Activated CD4-positive, alpha-beta T cell treated with anti-CD3 and anti-CD28 coated beads, Interleukin-2, amount 50 U/mL, for 1 hour (primary cell): Measurements from ENCODE around the gene NTN4.
"Not testable (repeated sequence)": the region's sequence is repeated elsewhere in the genome, so short reads cannot be mapped to it uniquely, and the experiment has no call there.

Source experiments
- DNase-seq: peaks from one replicate; pipeline ENCODE4 v3.0.0-alpha.2; 2020

NTN4 gene

GRCh38 chr12:95796225-95796981 lies 5.8 kb upstream of the NTN4 start:
- no peak for DNase-seq

DNA sequence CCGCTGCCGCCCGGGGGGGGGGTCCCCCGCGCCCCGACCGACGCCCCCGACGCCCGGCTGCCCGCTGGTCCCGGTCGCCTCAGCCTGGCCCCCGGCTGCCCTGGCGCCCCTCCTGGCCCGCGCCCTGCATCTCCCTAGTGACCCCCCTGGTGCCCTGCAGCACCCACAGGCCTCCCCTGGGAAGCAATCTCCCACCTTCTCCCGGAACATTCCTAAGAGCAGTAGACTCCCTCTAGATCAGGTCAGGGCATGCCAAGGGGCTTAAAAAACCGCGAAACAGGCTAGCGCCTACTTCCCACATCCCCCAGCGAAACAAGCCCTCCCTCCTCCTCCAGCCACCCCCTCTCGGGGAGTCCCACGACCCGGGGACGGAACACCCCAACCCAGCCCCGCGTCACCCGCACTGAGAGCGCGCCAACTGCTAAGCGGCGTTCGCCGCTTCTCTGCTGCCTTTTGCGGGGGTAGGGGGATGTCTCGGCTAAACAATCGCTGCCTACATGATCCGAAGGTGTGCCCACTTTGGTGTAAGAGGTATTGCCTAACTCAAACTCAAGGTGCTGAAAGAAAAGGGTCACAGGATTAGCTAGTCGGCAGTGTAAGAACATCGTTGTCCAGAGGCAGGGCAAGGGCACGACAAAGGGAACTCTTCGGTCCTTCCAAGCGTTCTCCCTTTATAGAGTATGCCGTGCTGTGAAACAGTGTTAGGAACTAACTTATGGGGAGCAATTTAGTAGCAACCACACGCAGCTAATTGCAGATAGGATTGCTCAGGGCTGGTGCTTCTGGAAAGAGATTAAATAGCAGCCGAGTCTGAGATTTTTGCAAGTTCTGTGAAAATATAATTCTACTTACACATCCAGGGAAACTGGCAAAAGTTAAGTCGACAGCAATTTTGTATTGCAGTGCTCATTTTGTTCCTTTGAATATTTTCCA lies 619 bp upstream of the NTN4 start:
- DNase-seq: peak; percentile 22

DNA sequence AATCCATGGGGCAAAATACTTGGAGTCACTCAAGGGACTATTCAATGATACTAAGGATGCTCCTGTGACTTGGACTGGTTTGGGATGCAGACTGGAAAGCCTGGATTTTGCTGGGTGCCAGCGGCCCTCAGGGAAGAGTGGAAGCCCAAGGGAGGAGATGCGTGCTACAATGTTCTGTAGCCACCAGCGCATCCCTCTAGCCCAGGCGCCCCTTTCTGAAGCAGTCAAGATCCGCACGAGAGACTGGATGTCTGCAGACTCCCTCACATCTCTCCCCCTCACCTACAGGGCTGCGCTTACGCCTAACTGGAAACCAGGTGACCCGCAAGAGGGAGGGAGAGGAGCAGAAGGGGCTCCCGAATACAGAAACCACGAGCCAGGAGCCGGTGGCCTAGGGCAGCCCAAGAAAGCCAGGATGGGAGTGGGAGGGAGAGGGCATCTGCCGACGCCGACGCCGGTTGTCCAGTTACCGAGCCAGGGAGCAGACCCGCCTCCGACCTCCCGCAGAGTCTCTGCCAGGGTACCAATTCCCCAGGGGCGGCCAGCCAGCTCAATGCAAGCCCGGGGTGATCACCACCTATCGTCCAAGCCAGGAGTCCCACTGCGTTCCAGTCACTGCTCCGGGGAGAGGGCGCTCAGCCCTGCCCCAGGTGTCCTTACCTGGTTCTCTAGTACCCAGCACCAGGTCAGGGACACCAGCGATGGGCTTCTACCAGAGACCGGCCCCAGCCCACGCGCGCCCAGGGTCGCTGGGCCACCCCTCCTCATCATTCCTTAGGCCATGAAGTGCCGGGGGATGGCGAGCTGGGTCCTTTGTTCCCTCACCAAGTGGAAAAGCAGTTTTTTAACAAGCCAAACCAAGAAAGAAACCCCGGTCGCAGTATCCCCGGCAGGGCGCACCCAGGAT lies 1.2 kb downstream of the NTN4 start:
- no peak for DNase-seq

- no peak for DNase-seq
Measured at GRCh38 chr12:95788637-95789036, 1.9 kb downstream of the NTN4 start.

DNA sequence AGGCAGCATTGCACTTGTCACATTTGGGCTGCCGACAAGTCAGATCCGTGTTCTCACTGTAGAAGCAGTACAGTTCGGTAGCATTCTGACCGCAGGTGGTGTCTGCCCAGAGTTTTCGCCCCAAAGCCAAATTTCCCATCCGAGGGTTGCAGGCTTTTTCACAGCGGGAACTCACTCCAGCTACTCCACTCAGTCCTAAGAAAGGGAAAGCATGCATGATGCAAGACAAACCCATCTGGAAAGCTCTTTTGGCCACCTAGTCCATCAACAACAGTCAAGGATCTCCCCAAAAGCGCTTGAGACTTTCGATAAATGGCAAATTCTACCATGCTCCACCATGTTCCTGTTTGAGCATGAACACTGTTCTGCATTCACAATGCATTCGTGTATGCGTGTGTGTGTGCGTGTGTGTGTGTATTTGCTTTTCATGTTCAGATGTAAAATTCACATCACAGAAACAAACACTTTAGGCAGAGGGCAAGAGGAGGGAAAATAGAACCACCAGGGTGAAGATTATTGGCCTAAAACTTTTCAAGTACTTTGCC lies 3.2 kb downstream of the NTN4 start:
- no peak for DNase-seq

- DNase-seq: no peak
Measured at GRCh38 chr12:95784915-95785314, 5.6 kb downstream of the NTN4 start.

GRCh38 chr12:95784286-95784685 lies 6.3 kb downstream of the NTN4 start:
- DNase-seq: no peak

DNA sequence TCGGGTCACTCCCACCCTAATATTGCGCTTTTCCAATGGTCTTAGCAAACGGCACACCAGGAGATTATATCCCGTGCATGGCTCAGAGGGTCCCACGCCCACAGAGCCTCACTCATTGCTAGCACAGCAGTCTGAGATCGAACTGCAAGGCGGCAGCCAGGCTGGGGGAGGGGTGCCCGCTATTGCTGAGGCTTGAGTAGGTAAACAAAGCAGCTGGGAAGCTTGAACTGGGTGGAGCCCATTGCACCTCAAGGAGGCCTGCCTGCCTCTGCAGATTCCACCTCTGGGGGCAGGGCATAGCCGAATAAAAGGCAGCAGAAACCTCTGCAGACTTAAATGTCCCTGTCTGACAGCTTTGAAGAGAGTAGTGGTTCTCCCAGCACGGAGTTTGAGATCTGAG lies 15.1 kb downstream of the NTN4 start:
- DNase-seq: not testable (repeated sequence)

- DNase-seq: no peak
Measured at GRCh38 chr12:95774311-95775045, 16.1 kb downstream of the NTN4 start.

DNA sequence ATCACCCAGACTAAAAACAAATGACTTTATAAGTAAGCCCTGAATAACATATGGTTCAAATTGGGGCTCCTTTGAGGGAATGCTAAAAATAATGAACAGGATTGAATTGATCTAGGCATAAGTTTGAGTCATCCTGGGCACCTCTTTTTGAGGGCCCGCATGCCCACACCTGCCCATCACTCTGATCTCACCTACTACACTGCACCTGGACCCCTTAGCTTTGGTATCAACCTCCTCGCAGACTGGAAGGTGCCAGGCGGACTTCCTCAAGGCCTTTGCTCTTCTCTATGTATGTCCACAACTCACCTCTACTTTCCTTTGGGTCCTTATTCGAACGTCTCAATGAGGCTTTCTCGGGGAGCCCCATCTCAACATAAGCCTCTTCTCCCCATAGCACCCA lies 17.2 kb downstream of the NTN4 start:
- no peak for DNase-seq

DNA sequence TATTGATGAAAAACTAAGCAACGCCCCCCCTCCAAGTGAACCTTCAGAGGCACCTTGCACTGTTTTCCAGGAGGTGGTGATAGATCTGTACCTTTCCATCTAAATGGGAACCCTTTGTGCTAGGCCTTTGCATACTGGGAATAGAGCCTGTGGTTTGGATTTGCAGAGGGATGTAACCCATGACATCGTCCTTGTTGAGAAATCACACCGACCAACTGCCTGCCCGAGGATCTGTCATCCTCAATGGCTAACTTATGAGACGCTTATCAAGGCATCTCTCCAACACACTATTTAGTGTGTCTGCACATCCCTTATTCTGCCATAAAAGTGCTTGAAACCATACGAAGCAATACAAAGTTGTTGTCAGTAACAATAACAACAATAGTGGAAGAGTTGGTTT lies 22.9 kb downstream of the NTN4 start:
- no peak for DNase-seq

GRCh38 chr12:95766356-95767019 lies 24.1 kb downstream of the NTN4 start:
- DNase-seq: no peak

- no peak for DNase-seq
Measured at GRCh38 chr12:95764848-95765247, 25.7 kb downstream of the NTN4 start.

GRCh38 chr12:95763809-95764253 lies 26.7 kb downstream of the NTN4 start:
- no peak for DNase-seq

DNA sequence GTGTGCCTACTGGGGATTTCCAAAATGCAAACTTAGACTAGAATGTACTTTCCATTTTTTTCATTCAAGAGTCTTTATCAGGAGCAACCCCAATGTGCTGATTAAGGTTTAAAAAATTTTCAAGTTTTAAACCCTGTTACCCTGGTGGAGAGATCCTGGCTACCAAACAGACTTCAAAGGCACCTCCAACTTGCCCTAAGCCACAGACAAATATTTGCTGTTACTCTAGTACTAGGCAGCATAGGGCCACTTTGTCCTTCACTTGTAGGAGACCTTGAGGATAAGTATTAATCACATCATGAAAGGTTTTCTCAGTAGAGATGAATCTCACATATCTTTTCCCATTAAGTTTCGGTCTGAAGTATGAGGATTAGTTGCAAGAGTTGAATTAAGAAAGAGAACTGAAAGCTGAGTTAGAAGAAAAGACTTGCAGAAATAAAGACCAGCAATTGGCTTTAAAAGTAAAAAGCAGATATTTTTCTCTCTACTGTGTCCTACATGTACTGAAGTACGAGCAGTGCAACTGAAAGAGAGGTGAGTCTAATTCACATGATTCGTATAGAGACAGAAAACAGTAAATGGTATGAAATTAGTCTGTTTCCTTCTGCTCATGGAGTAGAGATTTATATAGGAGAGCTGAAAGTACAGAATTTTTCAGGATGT lies 28.3 kb downstream of the NTN4 start:
- DNase-seq: no peak

GRCh38 chr12:95760371-95760770 lies 30.2 kb downstream of the NTN4 start:
- no peak for DNase-seq

GRCh38 chr12:95759718-95760117 lies 30.8 kb downstream of the NTN4 start:
- no peak for DNase-seq

- DNase-seq: no peak
Measured at GRCh38 chr12:95759039-95759438, 31.5 kb downstream of the NTN4 start.

DNA sequence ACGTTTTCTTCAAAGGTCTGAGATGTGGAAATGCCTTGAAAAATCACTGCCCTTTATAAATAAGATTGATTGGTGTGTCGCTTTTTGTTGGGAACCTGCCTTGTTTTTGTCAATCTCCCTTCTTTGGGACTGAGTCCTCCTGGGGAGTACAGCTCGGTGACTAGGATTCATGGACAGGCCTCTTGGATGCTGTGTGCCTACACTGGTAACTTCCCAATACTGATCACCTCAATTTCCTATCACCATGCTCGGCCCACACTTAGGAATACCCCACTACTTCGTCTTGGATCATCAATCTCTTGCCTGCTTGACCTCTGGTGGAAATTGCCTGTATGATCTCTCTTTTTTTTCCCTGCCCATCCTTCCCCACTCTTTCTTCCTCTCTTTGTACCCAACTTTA lies 34.2 kb downstream of the NTN4 start:
- DNase-seq: no peak

GRCh38 chr12:95755261-95755865 lies 35.2 kb downstream of the NTN4 start:
- no peak for DNase-seq
